Stimulated activated naive CD4-positive, alpha-beta T cell treated with Interleukin-2 at 50 U/mL for 16 hours (primary cell): ENCODE results near the gene SV2A.
"Not testable (repeated sequence)": the region's sequence is repeated elsewhere in the genome, so short reads cannot be mapped to it uniquely, and the experiment has no call there.

ENCODE experiments used
- DNase-seq: peaks from one replicate; lab custom pipeline; 2025; lab: John Stamatoyannopoulos, UW

Gene SV2A

GRCh38 chr1:149928401-149928724 lies 10.7 kb upstream of the SV2A start:
- no peak for DNase-seq

GRCh38 chr1:149927563-149928400 lies 10.1 kb upstream of the SV2A start, which contains the start of gene SF3B4:
SF3B4 (minus strand) TSS chr1:149927803; CDS start chr1:149927759, 44 bp downstream.
- peak; percentile 95 for DNase-seq

- DNase-seq = no peak
Measured at GRCh38 chr1:149927056-149927562, 9.5 kb upstream of the SV2A start.

- no peak for DNase-seq
Measured at GRCh38 chr1:149926296-149926695, 8.7 kb upstream of the SV2A start.

GRCh38 chr1:149925751-149926150 lies 8.1 kb upstream of the SV2A start:
- DNase-seq = no peak

- DNase-seq = no peak
Measured at GRCh38 chr1:149925345-149925744, 7.7 kb upstream of the SV2A start.

- DNase-seq = no peak
Measured at GRCh38 chr1:149923626-149924025, 6.0 kb upstream of the SV2A start.

- DNase-seq = no peak
Measured at GRCh38 chr1:149916898-149917252, 769 bp downstream of the SV2A start.

GRCh38 chr1:149916193-149916897 lies 1.3 kb downstream of the SV2A start:
- DNase-seq = no peak

GRCh38 chr1:149915429-149916192 lies 2.0 kb downstream of the SV2A start:
- DNase-seq = no peak

GRCh38 chr1:149914545-149914944 lies 3.1 kb downstream of the SV2A start:
- no peak for DNase-seq

- no peak for DNase-seq
Measured at GRCh38 chr1:149906570-149907075, 11.0 kb downstream of the SV2A start.

GRCh38 chr1:149903836-149904491 lies 13.7 kb downstream of the SV2A start:
- no peak for DNase-seq

- peak; percentile 76 for DNase-seq
Measured at GRCh38 chr1:149899460-149900284, 18.0 kb downstream of the SV2A start, which contains the start of gene BOLA1. BOLA1 (plus strand) TSS chr1:149899568; CDS start chr1:149900060, 492 bp downstream.

- no peak for DNase-seq
Measured at GRCh38 chr1:149896575-149896974, 21.1 kb downstream of the SV2A start.

- no peak for DNase-seq
Measured at GRCh38 chr1:149888999-149889289, 28.7 kb downstream of the SV2A start.

GRCh38 chr1:149888247-149888998 lies 29.2 kb downstream of the SV2A start:
- DNase-seq = peak; percentile 75

GRCh38 chr1:149887456-149888246 lies 30.0 kb downstream of the SV2A start:
- peak; percentile 69 for DNase-seq

GRCh38 chr1:149887196-149887455 lies 30.5 kb downstream of the SV2A start:
- DNase-seq = not testable (repeated sequence)
